COR-L47 (cell line): ENCODE results near the gene MRPL40.
"Not testable (repeated sequence)": the region's sequence is repeated elsewhere in the genome, so short reads cannot be mapped to it uniquely, and the experiment has no call there.

Experiments
- DNase-seq: peaks from one replicate; lab custom pipeline; 2025; lab: John Stamatoyannopoulos, UW

Gene MRPL40

DNA sequence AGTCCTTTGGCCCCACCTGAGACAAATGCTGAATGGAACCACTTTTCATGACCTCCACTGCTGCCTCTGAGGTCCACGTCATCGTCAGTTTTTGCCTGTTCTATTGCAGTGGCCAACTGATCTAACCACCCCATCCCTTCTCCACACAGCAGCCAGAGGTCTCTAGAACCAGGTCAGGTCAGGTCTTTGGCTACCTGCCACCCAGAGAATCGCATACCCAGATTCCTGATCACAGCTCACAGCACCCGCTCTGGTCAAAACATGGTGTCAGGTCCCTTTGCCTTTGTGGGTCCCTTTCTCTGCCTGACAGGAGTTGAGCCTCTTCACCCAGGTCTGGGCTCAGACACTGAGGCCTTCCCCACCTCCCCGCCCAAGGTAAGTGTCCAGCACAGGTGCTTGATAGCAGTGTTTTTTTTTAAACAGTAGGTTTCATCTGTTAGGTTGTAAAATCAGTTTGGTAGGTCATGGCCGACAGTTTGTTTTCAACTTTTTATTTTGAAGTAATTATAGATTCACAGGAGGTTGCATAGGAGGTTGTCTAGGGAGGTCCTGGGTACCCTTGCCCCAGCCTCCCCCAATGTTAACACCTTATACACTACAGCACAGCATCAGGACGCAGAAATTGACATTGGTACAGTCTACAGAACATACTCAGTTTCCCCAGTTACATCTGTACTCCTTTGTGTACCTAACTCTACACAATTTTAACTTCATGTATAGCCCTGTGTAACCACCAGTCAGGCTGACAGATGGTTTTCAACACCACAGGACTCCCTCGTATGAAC lies 8.3 kb downstream of the MRPL40 start:
- DNase-seq, result no peak

DNA sequence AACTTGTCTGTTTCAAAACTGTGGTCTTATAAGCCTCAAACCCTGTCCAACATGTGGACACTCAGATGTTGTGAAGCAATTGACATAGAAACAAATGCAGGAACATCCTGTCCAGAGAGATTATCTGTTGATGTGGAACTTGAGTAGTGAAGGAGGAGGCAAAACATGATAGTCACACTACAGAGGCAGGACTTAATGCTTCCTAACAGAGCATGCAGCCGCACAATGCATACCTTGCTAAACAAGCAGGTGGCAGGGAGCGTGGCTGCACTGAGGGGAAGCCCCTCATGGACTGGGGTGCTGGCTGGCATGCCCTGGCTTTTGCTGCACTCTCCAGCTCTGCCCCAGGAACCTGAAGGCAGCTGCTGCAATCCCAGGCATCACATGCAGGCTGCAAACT lies 9.8 kb downstream of the MRPL40 start:
- DNase-seq, result no peak

GRCh38 chr22:19443544-19444211 lies 11.3 kb downstream of the MRPL40 start:
- DNase-seq, result no peak

DNA sequence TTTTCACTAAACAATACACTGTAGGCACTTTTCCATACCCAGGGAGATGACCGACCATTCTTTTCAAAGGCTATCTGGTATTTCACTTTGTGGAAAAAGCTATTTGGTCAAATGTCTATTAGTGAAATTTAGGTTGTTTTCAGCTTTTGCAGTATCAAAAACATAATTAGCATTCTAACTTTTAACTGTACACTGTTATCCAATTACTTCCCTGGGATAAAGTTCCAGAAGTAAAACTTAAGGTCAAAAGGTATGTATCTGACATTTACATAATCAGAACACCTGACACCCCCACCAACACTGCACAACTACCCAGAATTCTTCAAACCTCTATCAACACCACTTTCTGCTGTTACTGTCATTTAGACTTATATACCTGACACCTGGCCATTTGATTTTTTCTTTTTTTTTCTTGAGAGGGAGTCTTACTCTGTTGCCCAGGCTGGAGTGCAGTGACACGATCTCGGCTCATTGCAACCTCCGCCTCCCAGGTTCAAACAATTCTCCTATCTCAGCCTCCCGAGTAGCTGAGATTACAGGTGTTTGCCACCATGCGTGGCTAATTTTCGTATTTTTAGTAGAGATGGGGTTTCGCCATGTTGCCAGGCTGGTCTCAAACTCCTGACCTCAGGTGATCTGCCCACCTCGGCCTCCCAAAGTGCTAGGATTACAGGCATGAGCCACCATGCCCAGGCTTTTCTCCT lies 13.1 kb downstream of the MRPL40 start:
- not testable (repeated sequence) for DNase-seq

- DNase-seq, result no peak
These were observed 14.4 kb downstream of the MRPL40 start for GRCh38 chr22:19446603-19447329.

DNA sequence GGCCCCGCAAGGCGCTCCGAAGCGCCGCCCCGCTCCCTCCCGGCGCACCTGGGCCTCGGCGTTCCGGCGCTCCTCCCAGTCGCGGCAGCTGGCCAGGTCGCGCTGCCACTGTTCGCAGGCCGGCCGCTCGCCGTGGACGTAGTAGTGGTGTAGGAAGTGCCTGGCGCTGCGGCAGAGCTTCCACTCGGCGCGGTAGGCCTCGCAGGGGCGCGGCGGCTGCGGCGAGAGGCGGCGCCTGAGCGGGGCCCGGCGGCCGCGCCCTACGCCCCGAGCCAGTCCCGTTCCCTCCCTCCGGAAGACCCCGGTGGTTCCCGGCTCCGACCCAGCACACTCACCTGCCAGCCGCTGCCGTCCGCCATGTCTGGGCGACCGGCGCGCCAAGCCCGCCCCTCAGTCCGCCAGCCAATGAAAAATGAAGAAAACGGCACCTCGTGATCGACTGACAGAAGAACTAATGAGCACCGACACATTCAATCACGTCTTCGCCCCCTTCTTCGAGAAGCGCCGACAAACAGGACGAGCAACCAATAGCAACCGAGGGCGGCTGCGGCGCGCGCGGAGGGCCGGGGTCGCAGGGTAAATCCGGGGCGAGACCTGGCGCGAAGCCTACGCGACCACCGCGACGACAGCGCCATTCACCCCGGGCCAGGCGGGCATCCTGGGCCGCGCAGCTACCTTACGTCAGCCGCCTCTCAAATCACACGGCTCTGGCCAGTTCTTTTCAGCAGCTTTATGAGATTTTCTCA lies 15.2 kb downstream of the MRPL40 start, which contains the start of gene C22orf39:
Gene C22orf39, minus strand, starts transcription at position 382 of the 746 bp plus-strand sequence. Its CDS starts 23 bp downstream, at position 359.
- peak; percentile 93 for DNase-seq

GRCh38 chr22:19448076-19448607 lies 15.8 kb downstream of the MRPL40 start:
- DNase-seq, result no peak

DNA sequence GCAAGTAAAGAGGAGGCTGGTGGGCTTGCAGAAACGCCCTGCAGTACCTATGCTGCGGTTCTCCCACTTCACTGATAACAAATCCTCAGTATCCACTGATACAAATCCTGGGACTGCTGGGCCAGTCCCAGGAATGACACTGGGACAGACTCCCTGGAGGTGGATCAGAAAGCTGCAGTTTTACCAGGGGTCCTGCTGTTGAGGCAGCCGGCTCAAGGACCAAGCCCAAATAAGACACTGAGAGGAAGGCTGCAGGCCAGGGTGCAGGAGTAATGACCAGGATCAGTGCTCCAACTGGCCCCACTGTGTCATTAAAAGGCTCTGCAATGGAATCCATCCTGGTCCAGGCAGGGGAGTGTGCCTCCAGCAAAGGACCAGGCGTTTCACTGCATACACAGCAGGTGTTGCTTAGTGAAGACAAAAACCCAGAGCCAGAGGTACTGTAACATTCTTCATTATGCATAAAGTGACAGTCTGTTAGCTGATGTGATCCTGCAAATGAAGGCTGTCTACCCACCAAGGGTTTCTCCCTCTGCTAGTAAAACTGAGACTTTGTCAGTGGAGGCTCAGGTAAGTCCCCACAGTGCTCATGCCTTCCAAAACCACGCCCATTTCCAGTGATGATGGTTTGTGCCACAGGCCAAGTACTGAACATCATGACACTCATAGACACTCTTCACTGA lies 16.5 kb downstream of the MRPL40 start:
- no peak for DNase-seq

GRCh38 chr22:19449422-19449767 lies 17.1 kb downstream of the MRPL40 start:
- DNase-seq, result no peak

DNA sequence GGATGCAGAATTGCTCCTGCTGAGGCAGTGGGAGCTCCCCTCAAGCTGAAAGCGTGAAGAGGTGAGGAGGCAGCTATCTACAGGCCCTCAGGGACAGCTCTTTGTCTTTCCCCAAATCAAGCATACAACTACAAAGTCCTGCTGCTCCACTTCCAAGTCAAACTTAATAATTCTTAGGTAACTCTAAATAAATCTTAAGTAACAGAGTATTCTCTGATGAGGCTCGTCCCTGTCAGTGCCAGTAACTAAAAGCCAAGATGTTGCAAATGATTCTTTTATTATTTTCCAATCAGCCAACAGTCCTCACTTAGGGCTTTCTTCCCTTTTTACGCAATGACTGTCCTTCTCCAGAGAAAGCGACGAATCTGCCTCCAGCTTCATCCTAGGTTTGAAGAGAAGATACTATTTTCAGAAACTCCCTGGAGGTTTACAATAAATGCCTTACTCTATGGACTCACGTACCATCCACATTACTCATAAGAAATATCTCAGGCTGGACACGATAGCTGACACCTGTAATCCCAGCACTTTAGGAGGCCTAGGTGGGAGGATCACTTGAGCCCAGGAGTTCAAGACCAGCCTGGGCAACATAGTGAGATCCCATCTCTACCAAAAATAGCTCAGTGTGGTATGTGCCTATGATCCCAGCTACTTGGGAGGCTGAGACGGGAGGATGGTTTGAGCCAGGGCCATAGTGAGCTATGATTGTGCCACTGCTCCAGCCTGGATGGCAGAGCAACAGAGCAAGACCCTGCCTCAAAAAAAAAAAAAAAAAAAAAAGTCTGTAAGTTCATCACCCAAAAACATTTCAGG lies 18.2 kb downstream of the MRPL40 start:
- DNase-seq, result no peak

- DNase-seq, result no peak
These were observed 19.2 kb downstream of the MRPL40 start for GRCh38 chr22:19451570-19451969.

GRCh38 chr22:19453718-19454117 lies 21.4 kb downstream of the MRPL40 start:
- DNase-seq, result no peak

DNA sequence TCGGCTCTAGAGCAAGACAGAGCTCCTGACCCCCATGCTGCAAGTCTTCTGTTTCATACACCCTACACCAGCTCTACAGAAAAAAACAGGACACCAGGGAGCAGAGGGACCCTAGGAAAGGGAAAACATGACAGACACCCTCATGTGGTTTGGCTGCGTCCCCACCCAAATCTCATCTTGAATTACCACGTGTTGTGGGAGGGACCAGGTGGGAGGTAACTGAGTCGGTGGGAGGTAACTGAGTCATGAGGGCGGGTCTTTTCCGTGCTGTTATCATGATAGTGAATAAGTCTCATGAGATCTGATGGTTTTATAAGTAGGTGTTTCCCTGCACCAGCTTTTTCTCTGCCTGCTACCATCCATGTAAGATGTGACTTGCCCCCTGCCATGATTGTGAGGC lies 21.8 kb downstream of the MRPL40 start:
- no peak for DNase-seq

DNA sequence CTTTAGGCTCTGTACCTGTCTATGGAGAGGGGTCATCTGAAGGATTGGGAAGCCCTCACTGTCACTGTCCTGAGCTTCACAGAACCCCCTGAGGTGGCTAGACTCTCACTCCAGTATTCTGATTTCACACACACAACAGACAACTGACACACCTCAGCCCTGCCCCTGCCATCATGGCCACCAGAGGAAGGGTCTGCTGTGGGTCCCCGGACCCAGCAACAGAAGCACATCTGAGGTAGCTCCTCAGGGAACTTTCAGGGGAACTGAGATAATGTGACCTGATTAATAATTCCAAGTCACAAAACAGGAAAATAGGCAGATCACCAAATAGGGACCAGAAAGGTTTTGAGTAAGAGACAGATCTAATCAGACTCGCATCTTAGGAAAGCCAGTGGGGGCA lies 22.7 kb downstream of the MRPL40 start:
- no peak for DNase-seq

DNA sequence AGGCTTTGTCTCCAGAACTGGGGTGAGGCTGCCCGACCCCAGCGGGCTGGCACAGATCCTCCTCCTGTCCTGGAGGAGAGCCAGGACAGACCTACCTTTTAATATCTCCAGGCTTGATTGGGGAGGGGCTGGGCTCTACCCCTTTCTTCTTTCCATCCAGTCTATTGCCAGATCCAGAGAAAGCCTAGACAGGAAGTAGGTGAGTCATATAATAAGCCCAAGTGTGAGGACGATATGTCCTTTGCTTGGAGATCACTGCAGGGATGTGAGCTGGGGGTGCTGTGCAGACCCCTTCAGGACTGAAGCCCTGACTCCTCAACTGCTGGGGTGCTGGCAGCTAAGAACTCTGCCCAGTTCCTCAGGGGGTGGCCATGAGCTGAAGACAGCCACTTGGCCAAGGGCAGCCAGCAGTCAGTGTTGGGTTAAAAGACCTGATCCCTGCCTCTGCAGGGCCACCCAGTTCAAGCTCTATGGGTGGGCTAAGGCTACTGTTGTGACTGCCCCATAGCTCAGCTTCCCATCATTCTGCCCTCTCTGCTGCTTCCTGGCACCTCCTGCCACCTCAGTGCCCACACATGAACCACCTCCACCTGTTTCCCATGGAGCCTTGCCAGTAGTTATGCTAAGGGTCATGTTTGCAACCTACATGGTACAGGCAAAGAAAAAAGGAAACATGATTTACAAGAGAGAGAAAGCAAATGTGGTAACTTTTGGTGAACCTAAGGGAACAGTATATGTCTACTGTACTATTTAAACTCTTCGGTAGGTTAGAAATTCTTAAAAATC lies 23.4 kb downstream of the MRPL40 start:
- DNase-seq, result no peak

DNA sequence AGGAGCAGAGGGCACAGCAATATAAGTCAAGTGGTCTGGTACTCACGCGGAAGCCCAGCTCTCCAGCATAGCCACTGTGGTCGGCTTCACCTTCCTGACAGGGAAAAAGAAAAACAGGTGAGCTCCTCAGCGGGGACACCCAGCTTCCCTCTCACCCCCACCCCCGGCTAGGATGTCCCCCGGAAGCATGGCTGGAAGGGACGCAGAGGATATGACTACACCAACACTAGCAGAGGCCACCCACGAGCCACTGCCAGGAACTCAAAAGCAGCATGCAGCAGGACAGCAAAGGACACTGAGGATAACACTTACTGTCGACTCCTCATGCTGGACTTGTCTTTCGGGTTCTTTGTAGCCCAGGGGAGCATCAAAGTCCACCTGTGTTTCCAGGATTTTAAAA lies 24.2 kb downstream of the MRPL40 start:
- no peak for DNase-seq

GRCh38 chr22:19457828-19458428 lies 25.6 kb downstream of the MRPL40 start:
- no peak for DNase-seq

DNA sequence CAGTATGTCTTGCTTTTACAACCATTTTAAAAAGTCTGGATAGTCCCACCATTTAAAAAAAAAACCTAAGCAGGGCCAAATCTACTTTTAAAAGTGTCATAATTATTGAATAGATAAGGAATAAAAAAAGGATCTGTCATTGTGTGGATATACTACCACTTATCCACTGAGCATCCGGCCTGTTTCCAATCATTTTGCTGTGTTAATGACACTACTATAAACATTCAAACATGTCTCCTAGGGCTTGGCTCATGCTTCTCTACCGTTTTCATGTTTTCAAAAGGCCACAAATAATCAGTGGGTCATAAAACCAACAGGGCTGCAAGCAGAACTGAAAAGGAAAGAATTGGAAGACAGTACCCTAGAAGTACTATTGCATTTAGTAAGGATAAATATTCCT lies 27.7 kb downstream of the MRPL40 start:
- DNase-seq, result no peak

DNA sequence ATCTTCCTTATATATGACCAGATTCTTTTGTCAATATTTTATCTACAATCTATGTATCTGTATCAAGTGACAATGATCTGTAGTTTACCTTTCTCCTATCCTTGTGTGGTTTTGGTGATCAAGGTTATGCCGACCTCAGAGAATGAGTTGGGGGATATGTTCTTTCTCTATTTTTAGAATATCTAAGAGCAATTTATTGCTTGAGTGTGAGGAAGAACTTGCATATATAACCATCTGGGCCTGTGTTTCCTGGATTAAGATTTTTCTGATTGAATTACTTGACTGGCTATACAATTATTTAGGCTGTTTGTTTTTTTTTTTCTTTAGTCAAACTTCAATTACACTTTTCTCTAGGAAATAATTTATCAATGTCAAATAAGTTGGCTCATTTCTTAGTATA lies 29.2 kb downstream of the MRPL40 start:
- DNase-seq, result no peak
